AG09319 (cell line): ENCODE results near the gene VPS4B.
"Not testable (repeated sequence)": the region's sequence is repeated elsewhere in the genome, so short reads cannot be mapped to it uniquely, and the experiment has no call there.

ENCODE experiments used
- DNase-seq: peaks from one replicate; pipeline ENCODE4 v3.0.0-alpha.2; 2010; ENCODE audit warnings: low read depth; ENCODE audit errors: extremely low read depth
- TF ChIP-seq, protein P1 (sequence below): IDR thresholded peaks from 2 replicates; pipeline ENCODE4 v1.5.1; 2011; ENCODE audit warnings: low read depth, mild to moderate bottlenecking, inconsistent platforms, low read length, moderate library complexity

VPS4B gene

DNA sequence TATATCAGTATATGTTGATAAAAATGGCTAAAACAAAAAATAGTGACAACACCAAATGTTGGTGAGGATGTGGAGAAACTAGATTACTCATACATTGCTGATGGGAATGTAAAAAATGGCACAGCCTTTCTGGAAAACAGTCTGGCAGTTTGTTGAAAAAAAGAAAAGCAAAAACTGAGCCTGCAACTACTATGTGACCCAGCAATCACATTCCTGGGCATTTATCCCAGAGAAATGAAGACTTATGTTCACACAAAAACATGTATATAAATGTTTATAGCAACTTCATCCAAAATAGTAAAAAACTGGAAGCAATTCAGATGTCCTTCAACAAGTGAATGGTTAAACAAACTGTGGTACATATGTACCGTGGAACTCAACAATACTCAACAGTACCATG is 47.7 kb downstream of the VPS4B start:
- TF ChIP-seq, protein P1, sequence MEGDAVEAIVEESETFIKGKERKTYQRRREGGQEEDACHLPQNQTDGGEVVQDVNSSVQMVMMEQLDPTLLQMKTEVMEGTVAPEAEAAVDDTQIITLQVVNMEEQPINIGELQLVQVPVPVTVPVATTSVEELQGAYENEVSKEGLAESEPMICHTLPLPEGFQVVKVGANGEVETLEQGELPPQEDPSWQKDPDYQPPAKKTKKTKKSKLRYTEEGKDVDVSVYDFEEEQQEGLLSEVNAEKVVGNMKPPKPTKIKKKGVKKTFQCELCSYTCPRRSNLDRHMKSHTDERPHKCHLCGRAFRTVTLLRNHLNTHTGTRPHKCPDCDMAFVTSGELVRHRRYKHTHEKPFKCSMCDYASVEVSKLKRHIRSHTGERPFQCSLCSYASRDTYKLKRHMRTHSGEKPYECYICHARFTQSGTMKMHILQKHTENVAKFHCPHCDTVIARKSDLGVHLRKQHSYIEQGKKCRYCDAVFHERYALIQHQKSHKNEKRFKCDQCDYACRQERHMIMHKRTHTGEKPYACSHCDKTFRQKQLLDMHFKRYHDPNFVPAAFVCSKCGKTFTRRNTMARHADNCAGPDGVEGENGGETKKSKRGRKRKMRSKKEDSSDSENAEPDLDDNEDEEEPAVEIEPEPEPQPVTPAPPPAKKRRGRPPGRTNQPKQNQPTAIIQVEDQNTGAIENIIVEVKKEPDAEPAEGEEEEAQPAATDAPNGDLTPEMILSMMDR, result no peak
- no peak for DNase-seq

DNA sequence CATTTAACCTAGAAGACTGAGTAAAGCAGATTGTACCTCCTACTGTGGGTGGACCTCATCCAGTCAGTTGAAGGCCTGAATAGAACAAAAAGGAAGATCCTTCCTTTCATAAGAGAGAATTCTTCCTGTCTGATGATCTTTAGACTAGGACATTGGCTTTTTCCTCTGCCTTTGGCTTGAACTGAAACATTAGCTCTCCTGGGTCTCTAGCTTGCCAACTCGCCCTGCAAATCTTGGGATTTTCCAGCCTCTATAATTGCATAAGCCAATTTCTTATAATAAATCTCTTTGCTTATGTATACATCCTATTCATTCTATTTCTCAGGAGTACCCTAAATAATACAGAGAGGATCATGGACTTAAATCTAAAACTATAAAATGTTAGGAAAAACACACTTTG is 49.1 kb downstream of the VPS4B start:
- TF ChIP-seq, protein P1, result no peak
- DNase-seq, result no peak

DNA sequence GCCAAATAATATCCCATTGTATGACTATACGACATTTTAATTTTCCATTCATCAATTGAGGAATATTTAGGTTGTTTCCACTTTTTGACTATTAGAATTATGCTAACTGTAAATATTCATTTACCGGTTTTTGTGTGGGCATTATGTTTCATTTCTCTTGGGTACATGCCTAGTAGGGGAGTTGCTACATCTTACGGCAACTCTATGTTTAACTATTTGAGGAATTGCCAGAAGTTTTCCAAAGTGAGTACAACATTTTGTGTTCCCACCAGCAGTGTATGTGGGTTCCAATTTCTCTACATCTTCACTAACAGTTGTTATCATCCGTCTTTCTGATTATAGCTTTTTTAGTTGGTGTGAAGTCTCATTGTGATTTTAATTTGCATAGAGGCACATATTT is 53.7 kb downstream of the VPS4B start:
- DNase-seq, result no peak
- TF ChIP-seq, protein P1, result no peak

DNA sequence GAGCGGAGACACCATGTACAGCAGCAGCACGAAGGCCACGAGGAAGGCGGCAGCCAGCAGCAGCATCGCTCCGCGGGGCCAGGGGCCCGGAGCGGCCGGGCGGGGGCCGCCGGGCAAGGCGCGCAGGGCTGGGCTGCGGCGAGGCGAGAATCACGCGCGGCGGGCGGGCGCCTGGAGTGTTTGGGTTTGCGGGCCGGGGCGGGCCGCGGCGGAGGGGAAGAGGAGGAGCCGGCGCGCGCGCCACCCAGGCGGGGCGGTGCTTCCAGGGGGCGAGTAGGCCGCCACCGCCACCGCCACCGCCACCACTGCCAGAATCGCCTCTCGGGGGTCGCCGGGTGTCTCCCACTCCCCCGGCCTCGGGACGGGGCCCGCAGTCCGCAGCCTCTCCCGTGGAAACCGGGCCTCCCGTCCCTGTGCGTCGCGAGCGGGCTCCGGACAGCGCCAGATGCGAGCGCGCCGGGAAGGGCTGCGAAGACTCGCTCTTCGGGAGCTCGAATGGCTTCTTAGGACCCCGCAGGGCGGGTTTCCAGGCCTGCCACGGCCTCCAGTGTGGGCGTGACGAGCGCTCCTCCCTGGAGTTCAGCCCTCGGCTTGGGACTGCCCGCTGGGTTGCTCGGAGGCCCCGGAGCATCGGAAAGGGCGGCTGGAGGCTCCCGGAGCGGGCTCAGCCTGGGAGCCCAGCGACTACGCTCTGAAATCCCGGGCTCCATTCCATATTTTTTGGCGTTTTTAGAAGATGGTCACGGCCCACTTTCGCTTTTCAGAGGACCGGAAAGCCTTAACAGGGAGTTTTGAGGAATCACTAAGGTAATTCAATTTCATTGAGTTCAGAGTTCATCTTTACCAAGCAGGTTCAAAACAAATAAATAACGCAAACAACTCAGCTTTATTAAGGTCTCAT is 55.0 kb downstream of the VPS4B start, which contains the start of gene KDSR:
KDSR (minus strand) TSS at position 154 of the 901 bp plus-strand sequence; CDS start at position 66, 88 bp downstream.
- peak; percentile 96 for DNase-seq
- TF ChIP-seq, protein P1, result no peak

DNA sequence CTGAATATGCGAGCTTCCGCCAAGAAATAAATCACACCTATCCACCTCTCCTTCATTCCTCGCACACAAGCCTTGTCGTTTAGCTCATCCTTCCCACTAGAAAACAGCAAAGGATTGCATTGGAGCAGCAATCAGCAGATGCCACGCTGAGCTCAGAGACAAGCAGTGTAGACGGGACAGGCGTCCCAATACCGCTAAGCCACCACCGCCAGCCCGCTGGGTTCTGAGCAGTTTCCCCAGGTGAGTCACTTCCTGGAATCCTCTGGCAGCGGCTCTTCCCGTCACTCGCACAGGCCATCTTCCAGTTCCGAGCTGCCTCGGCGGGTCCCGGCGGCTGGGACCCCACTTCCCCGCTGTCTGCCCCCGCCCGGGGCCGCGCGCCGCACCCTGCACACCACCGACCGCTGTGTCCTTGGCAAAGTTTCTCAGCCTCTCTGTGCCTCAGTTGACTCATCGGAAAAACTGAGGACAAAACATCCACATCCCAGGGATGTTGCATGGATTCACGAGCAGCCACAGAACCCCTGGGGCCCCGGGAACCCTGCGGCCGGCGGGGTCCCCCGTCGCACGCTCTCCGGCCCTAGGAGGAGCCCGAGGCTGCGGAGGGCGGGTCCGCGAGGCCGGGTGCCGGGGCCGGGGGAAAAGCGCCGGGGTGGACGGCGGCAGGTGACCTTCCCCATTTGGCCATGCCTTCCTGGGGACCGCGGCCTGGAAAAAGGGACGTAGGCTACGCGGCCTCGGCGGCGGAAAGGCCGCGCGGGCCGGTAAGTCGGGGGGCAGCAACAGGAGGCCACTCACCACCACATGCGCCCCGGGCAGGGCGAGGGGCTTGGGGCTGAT is 55.8 kb downstream of the VPS4B start:
- DNase-seq, result no peak
- TF ChIP-seq, protein P1, result no peak

DNA sequence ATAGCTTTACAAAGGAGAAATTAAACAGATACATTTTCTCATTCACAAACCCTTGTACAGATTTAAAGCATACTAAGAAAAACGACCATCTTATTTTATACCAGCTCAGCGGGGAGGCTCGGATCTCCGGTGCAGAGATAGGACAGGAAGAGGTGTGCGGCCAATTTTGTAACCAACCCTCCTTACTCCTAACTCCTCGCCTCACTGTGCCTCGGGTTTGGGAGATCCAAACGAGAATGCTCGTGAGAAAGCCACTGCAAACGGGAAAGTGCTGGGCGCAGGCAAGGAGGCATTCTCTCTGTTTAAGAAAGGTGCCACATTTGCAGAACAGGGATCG is 56.4 kb downstream of the VPS4B start:
- no peak for DNase-seq
- TF ChIP-seq, protein P1, result no peak

DNA sequence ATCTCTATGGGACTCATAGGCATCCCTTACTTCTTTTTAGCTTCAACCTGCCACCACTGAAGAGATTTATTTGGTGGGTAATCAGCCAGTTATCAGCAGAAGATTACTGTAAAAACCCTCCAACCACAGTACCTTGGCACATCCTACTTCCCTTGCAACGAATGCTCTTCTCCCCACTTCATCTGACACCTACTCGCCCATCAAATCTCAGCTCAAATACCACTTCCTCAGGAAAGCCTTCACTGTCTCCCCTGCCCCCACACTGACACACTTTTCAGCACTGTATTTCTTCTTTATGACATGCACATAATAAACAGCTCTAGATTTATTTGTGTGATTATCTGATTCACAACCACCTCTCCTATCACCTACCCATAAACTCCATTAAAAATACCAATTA is 58.3 kb downstream of the VPS4B start:
- DNase-seq, result no peak
- TF ChIP-seq, protein P1, result no peak

DNA sequence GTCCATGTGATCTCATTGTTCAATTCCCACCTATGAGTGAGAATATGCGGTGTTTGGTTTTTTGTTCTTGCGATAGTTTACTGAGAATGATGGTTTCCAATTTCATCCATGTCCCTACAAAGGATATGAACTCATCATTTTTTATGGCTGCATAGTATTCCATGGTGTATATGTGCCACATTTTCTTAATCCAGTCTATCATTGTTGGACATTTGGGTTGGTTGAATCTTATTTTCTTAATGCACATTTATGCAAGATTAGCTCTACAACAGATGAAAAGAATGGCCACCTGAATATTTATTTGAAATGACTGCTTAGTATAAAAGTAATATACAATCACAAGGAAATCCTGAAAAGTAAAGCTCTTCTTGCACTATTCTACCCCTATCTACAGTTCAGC is 58.9 kb downstream of the VPS4B start:
- not testable (repeated sequence) for DNase-seq
